H1 (cell line): ENCODE measurements around the gene CERT1. TPM values are rescaled to one million over a fixed set of nuclear protein-coding genes. Genes with fewer than 3 reads are reported as not detected.

Experiments used
- CTCF ChIA-PET: fragments of 300-600 bp; sonication (Branson Sonifier 250); formaldehyde crosslinking; loops from one replicate; lab custom pipeline; 2021; ENCODE audit not compliant: partially characterized antibody; lab: Charles Lee
- POLR2A ChIA-PET: fragments of 300-600 bp; sonication (Branson Sonifier 250); formaldehyde crosslinking; loops from one replicate; lab custom pipeline; 2021; ENCODE audit warnings: inconsistent platforms; ENCODE audit not compliant: partially characterized antibody; lab: Charles Lee
- DNase-seq, 2 experiments: peaks; one replicate each; pipeline versions ENCODE4 v3.0.0 to v3.0.0-alpha.2; 2010 to 2022; ENCODE audit warnings: low spot score in 2 of 2, low read depth in 1 of 2, mixed read lengths in 1 of 2
- FAIRE-seq: peaks from 2 replicates; lab custom pipeline; 2011; peaks lifted over from hg19 to GRCh38; lab: Jason Lieb, UNC
- H2AFZ ChIP-seq: 2 replicates; pipeline ENCODE4 v1.8.1; 2012; ENCODE audit warnings: low read length, inconsistent platforms
- H2AK5ac ChIP-seq: 2 replicates; pipeline ENCODE4 v1.6.1; 2013; ENCODE audit warnings: low read depth, low read length
- H2BK120ac ChIP-seq: replicated peaks from 2 replicates; pipeline ENCODE3; 2013; ENCODE audit warnings: low read depth, low read length, inconsistent platforms
- H2BK12ac ChIP-seq: 2 replicates; pipeline ENCODE4 v1.6.1; 2013; ENCODE audit warnings: low read depth, low read length
- H2BK15ac ChIP-seq: 2 replicates; pipeline ENCODE4 v1.6.1; 2013; ENCODE audit warnings: low read length
- H2BK20ac ChIP-seq: 2 replicates; pipeline ENCODE4 v1.6.1; 2013; ENCODE audit warnings: low read length
- H2BK5ac ChIP-seq: 2 replicates; pipeline ENCODE4 v1.6.1; 2013; ENCODE audit warnings: low read depth, low read length
- H3K14ac ChIP-seq: 2 replicates; pipeline ENCODE4 v1.6.1; 2013; ENCODE audit warnings: inconsistent platforms; ENCODE audit not compliant: insufficient read length
- H3K18ac ChIP-seq: 2 replicates; pipeline ENCODE4 v1.6.1; 2013; ENCODE audit warnings: low read length; ENCODE audit errors: extremely low read depth
- H3K23ac ChIP-seq: 2 replicates; pipeline ENCODE4 v1.6.1; 2013; ENCODE audit warnings: inconsistent platforms; ENCODE audit not compliant: insufficient read length
- H3K23me2 ChIP-seq: 2 replicates; pipeline ENCODE4 v1.6.1; 2013; ENCODE audit warnings: low read depth, low read length
- H3K27ac ChIP-seq: 2 replicates; pipeline ENCODE4 v1.6.1; 2011; ENCODE audit warnings: low read depth, low read length, inconsistent platforms
- H3K27me3 ChIP-seq, 4 experiments: replicated peaks in 1 of 4; 1 replicate in 1 of 4; 2 replicates in 3 of 4; pipeline versions ENCODE4 v1.6.1 to v1.8.1; 2011 to 2013; ENCODE audit warnings: low read length in 3 of 4, mild to moderate bottlenecking in 3 of 4, inconsistent platforms in 2 of 4, mixed read lengths in 2 of 4, moderate library complexity in 1 of 4; ENCODE audit not compliant: control insufficient read depth in 3 of 4, insufficient read depth in 3 of 4; ENCODE audit errors: extremely low read depth in 1 of 4
- H3K36me3 ChIP-seq, 4 experiments: 2 replicates each; pipeline versions ENCODE4 v1.6.1 to v1.8.1; 2011 to 2013; ENCODE audit warnings: mild to moderate bottlenecking in 4 of 4, low read length in 3 of 4, moderate library complexity in 2 of 4, control low read depth in 1 of 4, inconsistent platforms in 1 of 4; ENCODE audit not compliant: insufficient read depth in 4 of 4, control insufficient read depth in 2 of 4
- H3K4ac ChIP-seq: replicated peaks from 2 replicates; pipeline ENCODE3; 2013; ENCODE audit warnings: low read length, low read depth, mixed read lengths, inconsistent platforms; ENCODE audit not compliant: insufficient read length
- H3K4me1 ChIP-seq, 4 experiments: replicated peaks in 1 of 4; 1 replicate in 1 of 4; 2 replicates in 3 of 4; pipeline versions ENCODE4 v1.6.1 to v1.8.1; 2011 to 2013; ENCODE audit warnings: low read length in 3 of 4, inconsistent platforms in 2 of 4, mixed read lengths in 1 of 4; ENCODE audit not compliant: insufficient read depth in 4 of 4, control insufficient read depth in 3 of 4
- H3K4me2 ChIP-seq, 2 experiments: 2 replicates each; pipeline versions ENCODE4 v1.6.1 to v1.8.1; 2011 to 2013; ENCODE audit warnings: low read depth in 2 of 2, low read length in 2 of 2, control low read depth in 1 of 2, inconsistent platforms in 1 of 2, mild to moderate bottlenecking in 1 of 2; ENCODE audit not compliant: insufficient read depth in 1 of 2
- H3K4me3 ChIP-seq, 4 experiments: fragments of 200-600, 300-600 bp in 1 of 4; sonication (generic), shearing (Covaris generic), sonication (Bioruptor Twin) in 1 of 4; 2 replicates each; pipeline versions ENCODE4 v1.5.1 to v1.8.1; 2011 to 2016; ENCODE audit warnings: low read length in 4 of 4, low read depth in 3 of 4, control low read depth in 2 of 4, inconsistent platforms in 2 of 4, mild to moderate bottlenecking in 2 of 4, mixed read lengths in 1 of 4, moderate library complexity in 1 of 4; ENCODE audit not compliant: insufficient read depth in 2 of 4; ENCODE audit errors: extremely low read depth in 1 of 4
- H3K56ac ChIP-seq: replicated peaks from 2 replicates; pipeline ENCODE3; 2013; ENCODE audit warnings: low read depth, mild to moderate bottlenecking, mixed read lengths, low read length, inconsistent platforms; ENCODE audit not compliant: insufficient read length
- H3K79me1 ChIP-seq: 2 replicates; pipeline ENCODE4 v1.6.1; 2013; ENCODE audit warnings: low read depth, low read length, control low read depth
- H3K79me2 ChIP-seq, 2 experiments: 2 replicates each; pipeline versions ENCODE4 v1.6.1 to v1.8.1; 2012 to 2013; ENCODE audit warnings: low read length in 2 of 2, mild to moderate bottlenecking in 2 of 2, inconsistent platforms in 1 of 2; ENCODE audit not compliant: insufficient read depth in 2 of 2, control insufficient read depth in 1 of 2
- H3K9ac ChIP-seq, 4 experiments: replicated peaks in 1 of 4; 1 replicate in 1 of 4; 2 replicates in 3 of 4; pipeline versions ENCODE4 v1.6.1 to v1.8.1; 2011 to 2013; ENCODE audit warnings: low read depth in 3 of 4, low read length in 3 of 4, control low read depth in 2 of 4, mild to moderate bottlenecking in 2 of 4, moderate library complexity in 2 of 4, inconsistent platforms in 1 of 4; ENCODE audit errors: extremely low read depth in 1 of 4
- H3K9me3 ChIP-seq, 2 experiments: 2 replicates each; pipeline versions ENCODE4 v1.6.1 to v1.8.1; 2012 to 2013; ENCODE audit warnings: mild to moderate bottlenecking in 2 of 2, moderate library complexity in 2 of 2, control low read depth in 1 of 2, inconsistent platforms in 1 of 2, low read depth in 1 of 2, low read length in 1 of 2, mixed read lengths in 1 of 2; ENCODE audit not compliant: insufficient read depth in 2 of 2
- H4K20me1 ChIP-seq, 2 experiments: replicated peaks in 1 of 2; 2 replicates each; pipeline versions ENCODE3 to v1.8.1; 2011 to 2013; ENCODE audit warnings: inconsistent platforms in 2 of 2, low read length in 2 of 2, mild to moderate bottlenecking in 1 of 2; ENCODE audit not compliant: insufficient read depth in 2 of 2, control insufficient read depth in 1 of 2
- H4K5ac ChIP-seq: 2 replicates; pipeline ENCODE4 v1.6.1; 2013; ENCODE audit warnings: low read length, low read depth, mixed read lengths, inconsistent platforms; ENCODE audit not compliant: insufficient read length
- H4K8ac ChIP-seq: 2 replicates; pipeline ENCODE4 v1.8.0; 2013; ENCODE audit warnings: mild to moderate bottlenecking, moderate library complexity, low read length, inconsistent platforms; ENCODE audit not compliant: insufficient read depth; ENCODE audit errors: extremely low read depth
- H4K91ac ChIP-seq: replicated peaks from 2 replicates; pipeline ENCODE3; 2013; ENCODE audit warnings: low read length, mixed read lengths, inconsistent platforms; ENCODE audit not compliant: insufficient read length
- CREB1 ChIP-seq: IDR thresholded peaks from 2 replicates; pipeline ENCODE4 v1.6.1; 2012; ENCODE audit warnings: inconsistent platforms
- CTCF ChIP-seq, 3 experiments: IDR thresholded peaks; 1 replicate in 2 of 3; 2 replicates in 1 of 3; pipeline versions ENCODE4 v1.5.1 to v1.6.1; 2011; ENCODE audit warnings: low read length in 3 of 3, mild to moderate bottlenecking in 3 of 3, inconsistent platforms in 2 of 3, low read depth in 1 of 3, moderate library complexity in 1 of 3; ENCODE audit not compliant: insufficient read depth in 1 of 3; ENCODE audit errors: control extremely low read depth in 1 of 3
- GTF2F1 ChIP-seq: IDR thresholded peaks from 2 replicates; pipeline ENCODE4 v1.6.1; 2012; ENCODE audit warnings: low read depth, low read length, improper control_type of control experiment, borderline replicate concordance
- HDAC2 ChIP-seq, 2 experiments: fragments of 300-600 bp in 1 of 2; sonication (generic) in 1 of 2; IDR thresholded peaks; 2 replicates each; pipeline ENCODE4 v1.6.1; 2011 to 2012; ENCODE audit warnings: low read depth in 2 of 2, low read length in 2 of 2, mild to moderate bottlenecking in 2 of 2, moderate library complexity in 2 of 2, borderline replicate concordance in 1 of 2, inconsistent platforms in 1 of 2
- HDAC6 ChIP-seq: IDR thresholded peaks from one replicate; pipeline ENCODE4 v1.7.1; 2012; ENCODE audit warnings: low read depth, mild to moderate bottlenecking, inconsistent platforms, low read length, moderate library complexity
- KDM1A ChIP-seq: fragments of 200-600, 300-600 bp; sonication (generic); IDR thresholded peaks from 2 replicates; pipeline ENCODE4 v1.7.1; 2016; ENCODE audit warnings: mild to moderate bottlenecking, low read length, borderline replicate concordance
- PHF8 ChIP-seq: fragments of 200-600 bp; sonication (generic); conservative IDR thresholded peaks from 2 replicates; pipeline ENCODE4 v1.7.1; 2012; ENCODE audit warnings: low read depth, mild to moderate bottlenecking, inconsistent platforms, low read length, moderate library complexity
- RNF2 ChIP-seq: fragments of 200-900, 300-1000 bp; sonication (generic); IDR thresholded peaks from 2 replicates; pipeline ENCODE4 v1.7.1; 2016; ENCODE audit warnings: borderline replicate concordance, low read depth, mild to moderate bottlenecking, antibody characterized with exemption, low read length; ENCODE audit not compliant: poor library complexity, severe bottlenecking; ENCODE audit errors: missing control alignments
- SIX5 ChIP-seq: IDR thresholded peaks from 2 replicates; pipeline ENCODE4 v1.6.1; 2011; ENCODE audit warnings: mild to moderate bottlenecking, low read depth, low read length
- SP4 ChIP-seq: IDR thresholded peaks from 2 replicates; pipeline ENCODE4 v1.6.1; 2012; ENCODE audit warnings: low read length, inconsistent platforms
- YY1 ChIP-seq: IDR thresholded peaks from 2 replicates; pipeline ENCODE4 v1.6.1; 2011; ENCODE audit warnings: low read depth, mild to moderate bottlenecking, low read length
- WGBS, 2 experiments: shearing (Covaris generic) in 1 of 2; methylation state at CpG; one replicate each; pipeline versions ENCODE4 v1.1.6 to v1.1.7; 2013 to 2015; ENCODE audit warnings: low lambda C conversion rate in 2 of 2, mixed read lengths in 2 of 2, inconsistent platforms in 1 of 2, low coverage in 1 of 2, missing lambda C conversion rate in 1 of 2; ENCODE audit not compliant: insufficient replicate concordance in 2 of 2, insufficient coverage in 1 of 2, insufficient read length in 1 of 2; ENCODE audit errors: extremely low coverage in 1 of 2, missing lambda C conversion rate in 1 of 2; 5-methylcytosine and 5-hydroxymethylcytosine counted together
- polyA plus RNA-seq, 7 experiments: library from polyadenylated mRNA; depleted of rRNA in 3 of 7; stranded (reverse) in 5 of 7; unstranded in 2 of 7; fragments of >200 nt in 5 of 7; fragments of 200-250 nt in 2 of 7; gene quantifications; 1 replicate in 5 of 7; 2 replicates in 1 of 7; 4 replicates in 1 of 7; pipeline versions ENCODE4 v1.2.1 to v1.2.3, GENCODE V29; 2011 to 2013; ENCODE audit warnings: missing spikeins in 2 of 7, mixed read lengths in 2 of 7
- total RNA-seq: library from RNA; stranded (reverse); fragmentation: NEBNext Ultra II Directional; extraction: Animal tissue kit (Norgen Biotek cat#: 25700); gene quantifications from 2 replicates; pipeline ENCODE4 v1.2.1, GENCODE V29; 2021

The CERT1 gene
- total and polyA plus RNA-seq, 2 of the 8 experiments (the other 6 are each of a cell fraction or from before 2014, with no cell fraction given) = 7.8 to 55.3 TPM

GRCh38 chr5:75532190-75532589 lies 20.8 kb upstream of the CERT1 start:
- Histone ChIP-seq H3K36me3 (no peaks in the 10 kb centered on the region), H3K23ac (no peak overlapping the region), H3K4me2 (no peak overlapping the region), H3K56ac (no peak overlapping the region), H2BK12ac (no peak overlapping the region), H2BK5ac (no peak overlapping the region), H3K18ac (no peak overlapping the region), H2AFZ (no peak overlapping the region), H3K9ac (no peak overlapping the region), H3K23me2 (no peaks in the 10 kb centered on the region), H2BK20ac (no peak overlapping the region), H3K27me3 (no peaks in the 10 kb centered on the region), H2BK120ac (no peak overlapping the region), H3K14ac (no peak overlapping the region), H3K4me3 (no peak overlapping the region), H3K27ac (no peak overlapping the region), H3K4ac (no peak overlapping the region), H4K5ac (no peak overlapping the region), H2BK15ac (no peak overlapping the region), H3K4me1 (peaks cover 0 to 6% (median 4%) of the 10 kb centered on the region in 4 experiments; a peak in 4 of 7 replicates), H4K91ac (no peak overlapping the region), H3K79me1 (peaks cover 2% of the 10 kb centered on the region; the same call in 1 of the 2 replicates), H4K8ac (no peak overlapping the region), H4K20me1 (peaks cover 0 to 3% of the 10 kb centered on the region in 2 experiments), H3K9me3 (no peaks in the 10 kb centered on the region), H2AK5ac (no peak overlapping the region), H3K79me2 (peaks cover 0 to under 1% of the 10 kb centered on the region in 2 experiments; a peak in 1 of 4 replicates)
- no peak for DNase-seq
- FAIRE-seq = no peak
- ChIA-PET POLR2A (no interaction called here), CTCF (no interaction called here)
- 88% methylated on average over 2 of the region's 2 CpGs; no CpG with 5 or more reads in 1 of the 2 experiments for WGBS, 2 experiments
- TF ChIP-seq GTF2F1 (no peak), RNF2 (no peak), CREB1 (no peak), SIX5 (no peak), HDAC6 (no peak), CTCF (IDR thresholded peaks at IDR 0.05; ENCODE audit: control extremely low read depth in 1 of 3, insufficient read depth in 1 of 3, low read depth in 1 of 3, low read length in 3 of 3) (no peak), PHF8 (no peak), HDAC2 (IDR thresholded peaks at IDR 0.05; ENCODE audit: borderline replicate concordance in 1 of 2, low read depth in 2 of 2, low read length in 2 of 2) (no peak), KDM1A (no peak), SP4 (no peak), YY1 (no peak)
